Glutamatergic neuron (in vitro differentiated cells): ENCODE data around the gene C15orf39. TPM values are rescaled to one million over a fixed set of nuclear protein-coding genes. Genes with fewer than 3 reads are reported as not detected.
A peak's percentile ranks its signal among the peaks of the same experiment; 100 is the strongest.

Experiments used
- DNase-seq: peaks from one replicate; pipeline ENCODE4 v3.0.0; 2022
- H3K27ac Mint-ChIP-seq: one replicate; pipeline ENCODE4 v1.8.0; 2020; ENCODE audit warnings: mild to moderate bottlenecking, mixed read lengths, inconsistent platforms; ENCODE audit not compliant: unreplicated experiment
- H3K27me3 Mint-ChIP-seq: one replicate; pipeline ENCODE4 v1.8.0; 2020; ENCODE audit warnings: mild to moderate bottlenecking, moderate library complexity, mixed read lengths, inconsistent platforms; ENCODE audit not compliant: unreplicated experiment
- H3K36me3 Mint-ChIP-seq: one replicate; pipeline ENCODE4 v1.8.0; 2020; ENCODE audit warnings: mild to moderate bottlenecking, mixed read lengths, inconsistent platforms; ENCODE audit not compliant: unreplicated experiment
- H3K4me1 Mint-ChIP-seq: one replicate; pipeline ENCODE4 v1.8.0; 2020; ENCODE audit warnings: mild to moderate bottlenecking, low read depth, mixed read lengths, inconsistent platforms; ENCODE audit not compliant: unreplicated experiment
- H3K4me3 Mint-ChIP-seq: one replicate; pipeline ENCODE4 v1.8.0; 2020; ENCODE audit warnings: mild to moderate bottlenecking, mixed read lengths, inconsistent platforms; ENCODE audit not compliant: unreplicated experiment
- H3K9me3 Mint-ChIP-seq: one replicate; pipeline ENCODE4 v1.8.0; 2020; ENCODE audit warnings: mild to moderate bottlenecking, moderate library complexity, mixed read lengths, inconsistent platforms; ENCODE audit not compliant: unreplicated experiment
- CTCF ChIP-seq: fragments of 200-600 bp; sonication (generic); IDR thresholded peaks from one replicate; pipeline ENCODE4 v1.5.0; 2021; ENCODE audit not compliant: partially characterized antibody, unreplicated experiment
- total RNA-seq: library from RNA; stranded (reverse); fragmentation: NEBNext Ultra II Directional; extraction: Animal tissue kit (Norgen Biotek cat#: 25700); gene quantifications from one replicate; pipeline ENCODE4 v1.2.1, GENCODE V29; 2021; ENCODE audit not compliant: unreplicated experiment

The C15orf39 gene
- total RNA-seq, 1 donor from 2014 or later, result 9.0 TPM

DNA sequence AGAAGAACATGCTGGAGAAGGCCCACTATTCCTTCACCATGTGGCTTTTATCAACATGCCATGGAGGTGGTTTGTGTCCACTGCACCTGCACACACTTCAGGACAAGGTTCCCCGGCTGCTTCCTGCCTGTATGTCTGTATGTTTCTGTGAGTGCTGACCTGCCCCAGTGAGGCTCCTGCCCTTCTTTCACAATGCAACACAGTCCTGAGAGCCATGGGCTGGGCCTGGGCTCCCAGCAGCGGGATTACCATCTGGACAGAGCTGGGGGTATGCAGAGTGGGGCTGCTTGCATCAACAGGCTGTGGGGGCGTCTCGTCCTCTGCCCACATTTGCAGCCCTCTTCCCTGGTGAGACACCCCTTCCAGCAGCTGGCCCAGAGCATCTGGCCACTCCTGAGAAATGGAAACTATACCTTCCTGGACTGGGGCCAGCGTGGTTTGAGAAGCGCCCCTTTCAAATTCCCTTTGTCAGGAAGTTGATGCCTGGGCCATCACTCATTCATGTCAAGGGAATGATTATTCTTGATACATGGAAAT, 29.3 kb upstream of the C15orf39 start:
- Mint-ChIP-seq H3K27me3 (peaks cover 4% of the 10 kb centered on the region), H3K4me1 (no peaks in the 10 kb centered on the region), H3K27ac (no peak overlapping the region), H3K9me3 (peaks cover 1% of the 10 kb centered on the region), H3K4me3 (no peak overlapping the region), H3K36me3 (peaks cover 4% of the 10 kb centered on the region)
- no peak for TF ChIP-seq CTCF
- DNase-seq, result no peak

GRCh38 chr15:75174102-75174501, 27.6 kb upstream of the C15orf39 start:
- Mint-ChIP-seq H3K27me3 (peaks cover 4% of the 10 kb centered on the region), H3K9me3 (peaks cover 1% of the 10 kb centered on the region), H3K4me3 (no peak overlapping the region), H3K27ac (no peak overlapping the region), H3K4me1 (no peaks in the 10 kb centered on the region), H3K36me3 (peaks cover 4% of the 10 kb centered on the region)
- no peak for TF ChIP-seq CTCF
- DNase-seq, result no peak

GRCh38 chr15:75174729-75175128, 27.0 kb upstream of the C15orf39 start:
- no peak overlapping the region for H3K27ac Mint-ChIP-seq
- H3K36me3 Mint-ChIP-seq, result peaks cover 3% of the 10 kb centered on the region
- H3K9me3 Mint-ChIP-seq, result peaks cover 1% of the 10 kb centered on the region
- H3K4me1 Mint-ChIP-seq, result no peaks in the 10 kb centered on the region
- H3K27me3 Mint-ChIP-seq, result peaks cover 4% of the 10 kb centered on the region
- no peak overlapping the region for H3K4me3 Mint-ChIP-seq
- DNase-seq, result no peak
- no peak for TF ChIP-seq CTCF

DNA sequence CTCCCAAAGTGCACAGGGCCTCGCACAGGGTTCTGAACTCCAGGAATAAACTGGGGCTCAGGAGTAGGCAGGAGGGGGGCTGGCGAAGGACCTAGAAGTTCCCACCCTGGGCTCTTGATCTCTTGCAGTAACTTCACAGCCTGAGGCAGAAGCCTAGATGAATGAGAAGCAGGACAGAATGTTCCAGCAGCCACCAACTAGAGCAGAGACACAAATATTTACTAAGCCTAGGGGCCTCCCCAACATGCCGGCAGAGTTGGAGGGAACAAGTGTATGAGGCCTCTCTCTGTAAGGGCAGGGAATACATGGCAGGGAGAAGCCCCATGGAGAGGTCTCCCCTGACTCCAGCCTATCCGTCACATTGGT, 25.3 kb upstream of the C15orf39 start:
- no peaks in the 10 kb centered on the region for H3K36me3 Mint-ChIP-seq
- no peak for TF ChIP-seq CTCF
- no peak for DNase-seq
- H3K27ac Mint-ChIP-seq, result no peak overlapping the region
- no peak overlapping the region for H3K4me3 Mint-ChIP-seq
- H3K9me3 Mint-ChIP-seq, result peaks cover 1% of the 10 kb centered on the region
- H3K4me1 Mint-ChIP-seq, result peaks cover 2% of the 10 kb centered on the region
- H3K27me3 Mint-ChIP-seq, result peaks cover 4% of the 10 kb centered on the region

- peaks cover 7% of the 10 kb centered on the region for H3K27me3 Mint-ChIP-seq
- peak overlapping the region; percentile 55 for H3K4me3 Mint-ChIP-seq
- no peak overlapping the region for H3K27ac Mint-ChIP-seq
- peaks cover 1% of the 10 kb centered on the region for H3K9me3 Mint-ChIP-seq
- TF ChIP-seq CTCF, result no peak
- no peak for DNase-seq
- H3K36me3 Mint-ChIP-seq, result no peaks in the 10 kb centered on the region
- peaks cover 4% of the 10 kb centered on the region for H3K4me1 Mint-ChIP-seq
Measured at GRCh38 chr15:75177360-75178071, 24.2 kb upstream of the C15orf39 start.
